IMR-90 (cell line): ENCODE data around the gene ANO10. TPM values are rescaled to one million over a fixed set of nuclear protein-coding genes. Genes with fewer than 3 reads are reported as not detected.

Experiments
- ATAC-seq: fragments of 200-7000 bp; cut with Tn5 transposase; 2 replicates; pipeline ENCODE4 v1.9.1; 2020; ENCODE audit warnings: low read depth, mild to moderate bottlenecking, moderate library complexity
- BruUV-seq: library from RNA; stranded (reverse); fragments of 400-500 nt; replicated peaks from 2 replicates; lab custom pipeline; 2021; lab: Mats Ljungman, UMichigan
- CTCF ChIA-PET: fragments of 300-600 bp; formaldehyde crosslinking; extraction: SDS; loops from one replicate; lab custom pipeline; 2021; ENCODE audit warnings: antibody characterized with exemption; lab: Yijun Ruan, JAX
- POLR2A ChIA-PET: fragments of 300-600 bp; sonication (Branson Sonifier 250); formaldehyde crosslinking; loops from one replicate; lab custom pipeline; 2022; ENCODE audit warnings: antibody characterized with exemption; ENCODE audit not compliant: unreplicated experiment; lab: Charles Lee
- DNase-seq: peaks from one replicate; pipeline ENCODE4 v3.0.0; 2013
- H2AFZ ChIP-seq: replicated peaks from 2 replicates; pipeline ENCODE3; 2013; ENCODE audit warnings: low read length, mild to moderate bottlenecking; ENCODE audit not compliant: poor library complexity
- H2AK5ac ChIP-seq: 2 replicates; pipeline ENCODE4 v1.6.1; 2013; ENCODE audit warnings: low read depth, low read length, inconsistent platforms
- H2AK9ac ChIP-seq: replicated peaks from 2 replicates; pipeline ENCODE3; 2013; ENCODE audit warnings: mild to moderate bottlenecking, low read depth, low read length, moderate library complexity; ENCODE audit not compliant: poor library complexity
- H2BK120ac ChIP-seq: 2 replicates; pipeline ENCODE4 v1.6.1; 2013; ENCODE audit warnings: low read depth, low read length, inconsistent platforms
- H2BK15ac ChIP-seq: 3 replicates; pipeline ENCODE4 v1.6.1; 2013; ENCODE audit warnings: low read depth, low read length, inconsistent platforms
- H2BK20ac ChIP-seq: 2 replicates; pipeline ENCODE4 v1.6.1; 2013; ENCODE audit warnings: low read depth, mild to moderate bottlenecking, inconsistent platforms, low read length, moderate library complexity
- H2BK5ac ChIP-seq: 2 replicates; pipeline ENCODE4 v1.6.1; 2013; ENCODE audit warnings: mild to moderate bottlenecking, low read depth, low read length, inconsistent platforms; ENCODE audit not compliant: poor library complexity, severe bottlenecking
- H3K14ac ChIP-seq: replicated peaks from 2 replicates; pipeline ENCODE4 v1.6.1; 2013; ENCODE audit warnings: low read depth, low read length, inconsistent platforms
- H3K18ac ChIP-seq: 2 replicates; pipeline ENCODE4 v1.6.1; 2013; ENCODE audit warnings: low read depth, low read length, control low read depth
- H3K23ac ChIP-seq: 2 replicates; pipeline ENCODE4 v1.6.1; 2013; ENCODE audit warnings: low read depth, low read length, inconsistent platforms
- H3K27ac ChIP-seq: 2 replicates; pipeline ENCODE4 v1.5.1; 2013; ENCODE audit warnings: mild to moderate bottlenecking, control low read depth, low read length; ENCODE audit not compliant: insufficient read depth
- H3K27me3 ChIP-seq: 2 replicates; pipeline ENCODE4 v1.6.1; 2013; ENCODE audit warnings: low read length; ENCODE audit not compliant: control insufficient read depth, insufficient read depth
- H3K36me3 ChIP-seq: 2 replicates; pipeline ENCODE4 v1.6.1; 2013; ENCODE audit warnings: low read length, mixed read lengths; ENCODE audit not compliant: control insufficient read depth, insufficient read depth
- H3K4ac ChIP-seq: 2 replicates; pipeline ENCODE4 v1.6.1; 2013; ENCODE audit warnings: low read depth, low read length, inconsistent platforms
- H3K4me1 ChIP-seq: 2 replicates; pipeline ENCODE4 v1.6.1; 2013; ENCODE audit warnings: low read length, mixed read lengths; ENCODE audit not compliant: control insufficient read depth, insufficient read depth
- H3K4me2 ChIP-seq: 2 replicates; pipeline ENCODE4 v1.6.1; 2013; ENCODE audit warnings: low read depth, mild to moderate bottlenecking, control low read depth, low read length, moderate library complexity
- H3K4me3 ChIP-seq: 2 replicates; pipeline ENCODE4 v1.5.1; 2013; ENCODE audit warnings: low read depth, mild to moderate bottlenecking, control low read depth, low read length, moderate library complexity; ENCODE audit not compliant: insufficient read depth
- H3K56ac ChIP-seq: 2 replicates; pipeline ENCODE4 v1.6.1; 2013; ENCODE audit warnings: low read length, inconsistent platforms; ENCODE audit not compliant: insufficient read depth; ENCODE audit errors: extremely low read depth
- H3K79me1 ChIP-seq, 2 experiments: 2 replicates each; pipeline ENCODE4 v1.6.1; 2013; ENCODE audit warnings: low read length in 2 of 2, inconsistent platforms in 1 of 2, low read depth in 1 of 2
- H3K9ac ChIP-seq: 2 replicates; pipeline ENCODE4 v1.6.1; 2013; ENCODE audit warnings: low read depth, low read length, control low read depth
- H3K9me1 ChIP-seq: 2 replicates; pipeline ENCODE4 v1.6.1; 2013; ENCODE audit warnings: low read length, inconsistent platforms; ENCODE audit not compliant: insufficient read depth
- H3K9me3 ChIP-seq: 2 replicates; pipeline ENCODE4 v1.6.1; 2013; ENCODE audit warnings: low read length; ENCODE audit not compliant: control insufficient read depth, insufficient read depth
- H4K20me1 ChIP-seq: 2 replicates; pipeline ENCODE4 v1.6.1; 2013; ENCODE audit warnings: low read length, inconsistent platforms; ENCODE audit not compliant: insufficient read depth
- H4K5ac ChIP-seq: 2 replicates; pipeline ENCODE4 v1.6.1; 2013; ENCODE audit warnings: mild to moderate bottlenecking, low read depth, low read length, control low read depth
- H4K8ac ChIP-seq, 2 experiments: 2 replicates each; pipeline ENCODE4 v1.6.1; 2013; ENCODE audit warnings: low read depth in 2 of 2, low read length in 2 of 2, control low read depth in 1 of 2, inconsistent platforms in 1 of 2
- H4K91ac ChIP-seq: 2 replicates; pipeline ENCODE4 v1.6.1; 2013; ENCODE audit warnings: low read depth, low read length, inconsistent platforms; ENCODE audit not compliant: insufficient read depth
- CEBPB ChIP-seq: IDR thresholded peaks from 2 replicates; pipeline ENCODE4 v1.6.1; 2012; ENCODE audit warnings: low read depth, low read length, improper control_type of control experiment
- FOS ChIP-seq: fragments of 150-350 bp; IDR thresholded peaks from 2 replicates; pipeline ENCODE4 v1.6.1; 2016; ENCODE audit warnings: low read depth, low read length
- RCOR1 ChIP-seq: IDR thresholded peaks from 2 replicates; pipeline ENCODE4 v1.6.1; 2012; ENCODE audit warnings: mild to moderate bottlenecking, low read length, improper control_type of control experiment; ENCODE audit not compliant: insufficient replicate concordance
- WGBS, 2 experiments: methylation state at CpG; one replicate each; pipeline versions ENCODE4 v1.1.5 to v1.1.7; 2013; ENCODE audit warnings: missing lambda C conversion rate in 2 of 2; ENCODE audit not compliant: insufficient read length in 1 of 2; ENCODE audit errors: extremely low coverage in 2 of 2; 5-methylcytosine and 5-hydroxymethylcytosine counted together
- dilution Hi-C: fragments of 300-500 bp; cut with HindIII; formaldehyde crosslinking; loops from one replicate; pipeline ENCODE4 v1.14.3; 2018; ENCODE audit warnings: low sequenced_read_pairs; ENCODE audit not compliant: unreplicated experiment
- in situ Hi-C: fragments of 300-500 bp; cut with MboI; formaldehyde crosslinking; loops from 3 replicates; pipeline ENCODE4 v1.14.3; 2019; ENCODE audit warnings: low sequenced_read_pairs, inconsistent platforms, mixed read lengths
- intact Hi-C: fragments of 100-400 bp; cut with micrococcal nuclease; formaldehyde crosslinking; loops from 2 replicates; pipeline ENCODE4 v1.10.0; 2022
- polyA plus RNA-seq, 3 experiments: library from polyadenylated mRNA; depleted of rRNA; stranded (reverse); fragments of >200 nt; gene quantifications; 2 replicates each; pipeline ENCODE4 v1.2.3, GENCODE V29; 2012; ENCODE audit warnings: low replicate concordance in 1 of 3
- total RNA-seq: library from RNA; depleted of rRNA; stranded (reverse); fragments of >200 nt; gene quantifications from 2 replicates; pipeline ENCODE4 v1.2.3, GENCODE V29; 2012

ANO10 gene
- total and polyA plus RNA-seq, 2 of the 4 experiments (the other 2 are of a cell fraction), result 28.5 to 41.6 TPM

DNA sequence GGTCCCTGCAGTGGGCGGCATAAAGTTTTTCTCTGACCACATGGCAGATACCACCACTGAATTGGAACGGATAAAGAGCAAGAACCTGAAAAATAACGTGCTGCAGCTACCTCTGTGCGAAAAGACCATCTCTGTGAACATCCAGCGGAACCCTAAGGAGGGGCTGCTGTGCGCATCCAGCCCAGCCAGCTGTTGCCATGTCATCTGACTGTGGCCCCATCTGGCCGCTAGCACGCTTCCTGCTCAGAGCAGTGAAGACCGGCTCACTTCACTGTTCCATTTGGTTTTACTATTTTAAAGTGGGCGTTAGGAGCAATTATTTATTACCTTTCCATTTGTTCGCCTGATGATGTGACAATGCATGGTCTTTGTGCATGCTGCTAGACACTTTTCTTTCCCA is 273.5 kb downstream of the ANO10 start:
- Histone ChIP-seq H2BK5ac (no peak overlapping the region), H4K8ac (no peak overlapping the region), H3K9ac (no peak overlapping the region), H3K4me2 (no peak overlapping the region), H3K9me1 (no peaks in the 10 kb centered on the region), H3K4ac (no peak overlapping the region), H3K56ac (no peak overlapping the region), H2BK20ac (no peak overlapping the region), H4K5ac (no peak overlapping the region), H3K23ac (no peak overlapping the region), H2BK15ac (no peak overlapping the region), H3K4me1 (peaks cover 2% of the 10 kb centered on the region), H2BK120ac (no peak overlapping the region), H3K27me3 (no peaks in the 10 kb centered on the region), H3K4me3 (no peak overlapping the region), H4K91ac (no peak overlapping the region), H3K18ac (no peak overlapping the region), H2AK5ac (no peak overlapping the region), H3K14ac (no peak overlapping the region), H3K36me3 (peaks cover 33% of the 10 kb centered on the region), H2AFZ (no peak overlapping the region), H3K79me1 (peaks cover 10 to 39% of the 10 kb centered on the region in 2 experiments), H2AK9ac (no peak overlapping the region), H3K9me3 (peaks cover 1% of the 10 kb centered on the region; the same call in 1 of the 2 replicates), H3K27ac (no peak overlapping the region), H4K20me1 (no peaks in the 10 kb centered on the region)
- in situ Hi-C loops (no loop called here), intact Hi-C loops (no loop called here), dilution Hi-C loops (no loop called here)
- TF ChIP-seq CEBPB (no peak), RCOR1 (no peak), FOS (no peak)
- 100% methylated on average over 4 of the region's 11 CpGs; no CpG with 5 or more reads in 1 of the 2 experiments for WGBS, 2 experiments
- ChIA-PET CTCF (no interaction called here), POLR2A (no interaction called here)
- no TSS peak for BruUV-seq
- ATAC-seq (no peak), DNase-seq (no peak)
